Inferior parietal cortex (tissue), 1 donor: ENCODE data around the gene PLCG2.

Experiments used
- DNase-seq: peaks from one replicate; pipeline ENCODE4 v3.0.0-alpha.2; 2016; ENCODE audit errors: extremely low spot score

Gene PLCG2

GRCh38 chr16:81843683-81844082, 64.6 kb downstream of the PLCG2 start:
- no peak for DNase-seq

- no peak for DNase-seq
These were observed 67.0 kb downstream of the PLCG2 start for GRCh38 chr16:81846105-81846504.

GRCh38 chr16:81848306-81848853, 69.3 kb downstream of the PLCG2 start:
- no peak for DNase-seq

GRCh38 chr16:81850197-81850944, 71.3 kb downstream of the PLCG2 start:
- no peak for DNase-seq

- DNase-seq: no peak
These were observed 73.3 kb downstream of the PLCG2 start for GRCh38 chr16:81852347-81852746.

- DNase-seq: no peak
These were observed 76.6 kb downstream of the PLCG2 start for GRCh38 chr16:81855552-81856153.

- DNase-seq: no peak
These were observed 81.5 kb downstream of the PLCG2 start for GRCh38 chr16:81860287-81861266.

- DNase-seq: no peak
These were observed 82.4 kb downstream of the PLCG2 start for GRCh38 chr16:81861503-81861902.

- no peak for DNase-seq
These were observed 82.8 kb downstream of the PLCG2 start for GRCh38 chr16:81861915-81862314.

- no peak for DNase-seq
These were observed 84.7 kb downstream of the PLCG2 start for GRCh38 chr16:81863630-81864352.

- no peak for DNase-seq
These were observed 85.7 kb downstream of the PLCG2 start for GRCh38 chr16:81864646-81865382.

GRCh38 chr16:81866820-81867440, 87.8 kb downstream of the PLCG2 start:
- DNase-seq: no peak

GRCh38 chr16:81868057-81868748, 89.1 kb downstream of the PLCG2 start:
- no peak for DNase-seq

GRCh38 chr16:81869326-81869725, 90.2 kb downstream of the PLCG2 start:
- DNase-seq: no peak

GRCh38 chr16:81873206-81873605, 94.1 kb downstream of the PLCG2 start:
- no peak for DNase-seq

- DNase-seq: peak; percentile 25
These were observed 95.0 kb downstream of the PLCG2 start for GRCh38 chr16:81873843-81874752.

- DNase-seq: no peak
These were observed 96.4 kb downstream of the PLCG2 start for GRCh38 chr16:81875461-81875860.

GRCh38 chr16:81876273-81876900, 97.3 kb downstream of the PLCG2 start:
- DNase-seq: no peak
